Measurements from ENCODE around the gene SSMEM1.
A peak's percentile ranks its signal among the peaks of the same experiment; 100 is the strongest.
"Not testable (repeated sequence)": the region's sequence is repeated elsewhere in the genome, so short reads cannot be mapped to it uniquely, and the experiment has no call there.

SSMEM1 gene

GRCh38 chr7:130207642-130208041, at the start of gene SSMEM1:
Gene SSMEM1, plus strand, starts transcription at chr7:130207860. Its CDS starts 51 bp downstream, at chr7:130207911.
- no peak for DNase-seq

- DNase-seq = no peak
These were observed 47.6 kb upstream of the SSMEM1 start for GRCh38 chr7:130160023-130160422.

GRCh38 chr7:130160455-130160854, 47.2 kb upstream of the SSMEM1 start:
- no peak for DNase-seq

GRCh38 chr7:130162196-130162595, 45.5 kb upstream of the SSMEM1 start:
- DNase-seq = no peak

GRCh38 chr7:130174237-130174959, 33.3 kb upstream of the SSMEM1 start:
- DNase-seq = no peak

GRCh38 chr7:130178251-130178650, 29.4 kb upstream of the SSMEM1 start:
- no peak for DNase-seq

GRCh38 chr7:130179631-130180030, 28.0 kb upstream of the SSMEM1 start:
- DNase-seq = no peak

GRCh38 chr7:130180571-130181262, 26.9 kb upstream of the SSMEM1 start:
- no peak for DNase-seq

GRCh38 chr7:130181263-130181605, 26.4 kb upstream of the SSMEM1 start:
- no peak for DNase-seq

GRCh38 chr7:130182990-130183389, 24.7 kb upstream of the SSMEM1 start:
- no peak for DNase-seq

GRCh38 chr7:130184349-130184748, 23.3 kb upstream of the SSMEM1 start:
- DNase-seq = not testable (repeated sequence)

GRCh38 chr7:130187360-130187759, 20.3 kb upstream of the SSMEM1 start:
- DNase-seq = no peak

- DNase-seq = no peak
These were observed 18.3 kb upstream of the SSMEM1 start for GRCh38 chr7:130189343-130189742.

GRCh38 chr7:130191791-130192190, 15.9 kb upstream of the SSMEM1 start:
- no peak for DNase-seq

GRCh38 chr7:130195396-130195795, 12.3 kb upstream of the SSMEM1 start:
- DNase-seq = no peak

- DNase-seq = no peak
These were observed 11.2 kb upstream of the SSMEM1 start for GRCh38 chr7:130196476-130196875.

- no peak for DNase-seq
These were observed 10.6 kb upstream of the SSMEM1 start for GRCh38 chr7:130197094-130197493.

- DNase-seq = no peak
These were observed 5.9 kb upstream of the SSMEM1 start for GRCh38 chr7:130201796-130202195.

GRCh38 chr7:130205084-130205947, 2.3 kb upstream of the SSMEM1 start, which contains the start of gene TMEM209:
Gene TMEM209, minus strand, starts transcription at chr7:130205406. Its CDS starts 31 bp downstream, at chr7:130205375.
- DNase-seq = peak; percentile 90 to 98

- no peak for DNase-seq
These were observed 627 bp upstream of the SSMEM1 start for GRCh38 chr7:130207033-130207432.

GRCh38 chr7:130208516-130208915, 856 bp downstream of the SSMEM1 start:
- no peak for DNase-seq

GRCh38 chr7:130210181-130210935, 2.7 kb downstream of the SSMEM1 start:
- no peak for DNase-seq

GRCh38 chr7:130213828-130214227, 6.2 kb downstream of the SSMEM1 start:
- DNase-seq = no peak
